CD4-positive, alpha-beta T cell treated with Interleukin-2 at 100 ng/mL for 4 hours (primary cell): Measurements from ENCODE around the gene ITPK1.

Experiments
- DNase-seq: peaks from one replicate; pipeline ENCODE4 v3.0.0-alpha.2; 2020; ENCODE audit warnings: low spot score

The ITPK1 gene

GRCh38 chr14:92988786-92989755 lies 126.7 kb downstream of the ITPK1 start:
- DNase-seq: no peak

GRCh38 chr14:92987713-92988510 lies 127.8 kb downstream of the ITPK1 start:
- DNase-seq: no peak

GRCh38 chr14:92987148-92987570 lies 128.6 kb downstream of the ITPK1 start:
- DNase-seq: no peak

DNA sequence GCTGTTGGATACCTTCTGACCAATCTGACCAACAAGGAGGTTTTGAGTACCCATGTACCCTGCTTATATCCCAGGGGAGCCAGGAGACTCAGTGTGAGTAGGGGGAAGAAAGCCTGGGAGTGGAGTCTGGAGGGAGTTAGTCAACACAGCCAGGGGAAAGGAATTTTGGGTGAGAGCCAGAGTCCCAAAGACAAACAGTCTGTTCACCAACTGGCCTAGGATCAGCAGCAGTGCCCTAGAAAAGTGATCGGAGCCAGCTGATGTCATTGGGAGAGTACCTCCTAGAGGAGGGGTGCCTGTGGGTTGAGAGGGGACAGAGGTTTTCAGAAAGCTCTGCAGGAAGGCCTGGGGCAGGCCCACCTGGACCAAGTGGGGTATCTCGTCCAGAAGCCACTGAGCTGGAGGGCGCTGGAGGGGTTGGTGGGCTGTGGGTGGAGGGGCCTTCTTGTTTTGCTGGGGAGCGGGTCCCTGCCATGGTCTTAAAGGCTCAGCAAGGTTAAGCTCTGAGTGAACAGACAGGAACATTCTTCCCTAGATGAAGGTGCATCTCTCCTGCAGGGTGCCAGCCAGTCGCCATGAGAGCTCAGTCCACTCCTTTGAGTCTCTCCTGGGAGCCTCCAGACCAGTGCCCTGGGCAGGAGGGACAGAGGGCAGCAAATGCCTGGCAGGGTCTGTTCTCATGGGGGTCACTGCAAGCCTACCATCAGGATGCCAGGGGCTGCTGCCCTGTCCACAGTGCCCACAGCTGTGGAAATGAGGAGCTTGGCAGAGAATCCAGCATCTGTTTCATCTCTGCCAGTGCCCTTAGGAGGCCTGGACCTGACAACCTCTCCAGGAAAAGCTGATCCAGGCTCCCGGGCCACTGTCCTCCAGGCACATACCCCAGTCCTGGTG lies 129.2 kb downstream of the ITPK1 start:
- no peak for DNase-seq

DNA sequence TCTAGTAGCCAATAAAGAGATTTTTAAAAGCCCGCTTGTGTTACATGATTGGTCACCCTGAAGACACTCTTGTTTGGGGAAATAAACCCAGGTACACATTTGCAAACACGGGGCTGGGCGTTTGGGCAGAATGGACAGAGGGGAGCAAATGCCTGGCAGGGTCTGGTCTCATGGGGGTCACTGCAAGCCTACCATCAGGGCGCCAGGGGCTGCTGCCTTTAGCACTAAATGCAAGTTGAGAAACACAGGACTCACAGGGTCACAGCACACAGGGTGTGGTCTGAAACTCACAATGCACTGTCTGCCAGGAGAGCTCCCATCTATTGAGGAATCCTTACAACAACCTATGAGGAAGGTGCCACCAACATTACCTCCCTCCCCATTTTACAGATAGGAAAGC lies 130.2 kb downstream of the ITPK1 start:
- DNase-seq: no peak

- DNase-seq: no peak
These were observed 130.8 kb downstream of the ITPK1 start for GRCh38 chr14:92984896-92985295.

GRCh38 chr14:92984082-92984788 lies 131.5 kb downstream of the ITPK1 start:
- DNase-seq: no peak

DNA sequence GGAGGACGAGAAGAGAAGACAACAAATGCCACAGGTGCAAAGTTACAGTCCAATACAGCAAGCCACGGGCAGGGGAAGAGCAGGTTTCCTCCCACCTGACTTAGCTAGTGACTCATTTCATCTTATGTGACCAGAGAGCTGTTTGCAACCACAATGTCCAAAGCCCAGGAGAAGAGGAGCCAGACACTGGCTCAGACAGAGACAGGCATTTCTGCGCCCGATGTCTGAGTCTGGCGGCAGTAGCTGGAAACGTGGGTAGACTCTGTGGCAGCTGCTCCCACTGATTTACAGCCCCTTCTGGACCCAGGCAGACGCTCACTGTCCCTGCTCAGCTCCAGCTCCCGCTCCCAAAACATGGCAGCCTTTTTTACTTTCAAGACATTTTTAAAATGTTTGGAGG lies 132.8 kb downstream of the ITPK1 start:
- DNase-seq: no peak

DNA sequence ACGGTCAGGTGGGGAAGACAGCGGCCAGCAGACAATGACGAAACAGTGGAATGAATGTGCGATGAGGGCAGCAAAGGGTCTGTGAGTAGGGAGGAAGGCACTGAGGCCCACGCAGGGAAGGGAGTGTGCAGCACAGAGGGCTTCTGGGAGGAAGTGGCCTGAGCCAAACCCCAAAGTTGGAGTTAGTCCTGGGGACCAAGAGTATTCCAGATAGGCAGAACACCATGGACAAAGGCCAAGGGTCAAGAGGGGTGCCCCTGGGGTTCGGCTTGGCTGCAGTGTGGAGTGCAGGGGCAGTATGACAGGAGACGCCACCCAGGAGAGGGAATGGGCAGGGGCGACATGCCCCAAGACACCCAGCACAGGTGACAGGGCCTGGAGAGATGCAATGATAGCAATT lies 134.0 kb downstream of the ITPK1 start:
- no peak for DNase-seq

DNA sequence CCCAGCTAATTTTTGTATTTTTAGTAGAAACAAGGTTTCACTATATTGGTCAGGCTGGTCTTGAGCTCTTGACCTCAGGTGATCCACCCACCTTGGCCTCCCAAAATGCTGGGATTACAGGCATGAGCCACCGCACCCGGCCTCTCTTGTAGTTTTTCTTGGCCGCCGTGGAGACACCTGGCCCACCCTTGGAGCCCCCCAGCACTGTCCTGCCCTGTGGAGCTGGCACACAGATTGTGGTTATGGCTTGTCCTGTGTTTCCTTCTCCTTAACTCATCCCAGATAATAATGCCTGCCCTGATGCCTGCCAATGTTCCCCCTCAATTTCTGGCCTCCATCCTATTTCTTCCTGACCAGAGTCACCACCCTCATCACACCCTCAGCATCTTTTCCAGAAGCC lies 134.9 kb downstream of the ITPK1 start:
- no peak for DNase-seq

GRCh38 chr14:92978229-92979021 lies 137.3 kb downstream of the ITPK1 start:
- DNase-seq: no peak

GRCh38 chr14:92976268-92976667 lies 139.5 kb downstream of the ITPK1 start:
- no peak for DNase-seq

- DNase-seq: no peak
These were observed 141.0 kb downstream of the ITPK1 start for GRCh38 chr14:92974541-92975345.

DNA sequence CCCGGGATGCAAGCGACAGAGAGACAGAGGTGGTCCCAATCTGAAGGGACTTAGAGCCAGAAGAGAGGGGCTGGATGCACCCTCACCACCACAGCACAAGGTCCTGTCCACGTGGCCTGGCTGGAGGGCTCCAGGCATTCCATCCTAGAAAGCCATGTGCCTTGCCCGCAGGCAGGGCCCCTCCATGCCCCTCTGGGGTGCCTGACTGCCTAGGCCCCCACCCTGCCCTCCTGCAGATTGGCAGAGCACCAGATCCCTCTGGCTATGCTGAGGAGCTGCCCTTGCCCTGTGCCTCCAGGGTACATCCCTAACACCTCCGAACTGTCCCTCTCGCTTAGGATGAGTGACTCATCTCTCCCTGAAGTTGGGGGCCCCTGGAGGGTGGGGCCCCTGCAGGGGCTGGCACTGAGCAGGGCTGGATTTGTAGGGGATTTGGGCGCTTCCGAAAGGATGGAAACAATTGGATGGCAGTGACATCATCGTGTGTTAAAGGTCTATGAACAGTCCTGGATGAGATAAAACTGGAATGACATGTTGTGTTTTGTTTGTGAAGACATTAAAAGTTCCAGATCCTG lies 141.8 kb downstream of the ITPK1 start:
- no peak for DNase-seq

- DNase-seq: no peak
These were observed 142.4 kb downstream of the ITPK1 start for GRCh38 chr14:92973261-92973797.

- no peak for DNase-seq
These were observed 144.0 kb downstream of the ITPK1 start for GRCh38 chr14:92971601-92972180.

GRCh38 chr14:92970271-92970670 lies 145.5 kb downstream of the ITPK1 start:
- DNase-seq: no peak

GRCh38 chr14:92969871-92970270 lies 145.9 kb downstream of the ITPK1 start:
- no peak for DNase-seq

DNA sequence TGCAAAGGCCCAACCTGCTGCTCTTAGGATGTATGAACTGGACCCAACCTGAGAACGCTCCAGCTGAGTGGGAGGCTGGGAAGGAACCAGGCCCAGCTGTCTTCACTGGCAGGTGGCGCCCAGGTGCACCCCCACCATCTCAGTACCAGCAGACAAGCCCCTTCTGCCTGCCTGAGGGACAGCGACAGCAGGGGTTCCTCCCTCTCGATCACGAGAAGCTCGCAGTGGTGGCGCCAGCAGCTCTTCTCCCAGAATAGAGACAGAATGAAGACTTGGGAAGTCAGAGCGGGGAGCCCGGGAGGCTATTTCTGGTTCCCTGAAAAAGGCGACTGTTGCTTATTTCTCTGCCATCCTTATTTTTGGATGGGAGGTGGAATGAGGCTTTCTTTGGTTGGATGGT lies 146.3 kb downstream of the ITPK1 start:
- DNase-seq: no peak
